HG03469 (cell line): ENCODE measurements around the gene CSMD2.

Experiments used
- ATAC-seq: cut with Tn5 transposase; IDR thresholded peaks from one replicate; pipeline ENCODE4 v1.9.1; 2021; ENCODE audit warnings: mild to moderate bottlenecking, moderate library complexity, moderate number of reproducible peaks; ENCODE audit not compliant: unreplicated experiment

CSMD2 gene

DNA sequence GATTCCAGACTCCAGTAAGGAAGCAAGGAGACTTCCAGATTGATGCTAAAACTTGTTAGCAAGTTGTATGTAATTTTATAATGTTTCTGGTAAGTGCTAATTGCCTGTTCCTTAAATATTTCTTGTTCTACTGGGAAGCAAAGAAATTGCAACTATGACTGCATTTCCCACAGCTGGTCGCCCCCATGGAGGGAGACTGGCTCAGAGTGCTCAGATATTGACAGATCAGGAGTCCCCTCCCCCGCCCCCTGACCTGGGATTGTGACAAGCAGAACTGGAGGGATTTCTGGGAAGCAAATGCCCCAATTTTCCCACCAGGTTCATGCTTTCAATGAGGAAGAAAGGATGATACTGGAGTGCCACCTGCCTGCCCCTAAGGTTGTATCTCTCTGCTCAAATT lies 383.4 kb downstream of the CSMD2 start:
- ATAC-seq: no peak

DNA sequence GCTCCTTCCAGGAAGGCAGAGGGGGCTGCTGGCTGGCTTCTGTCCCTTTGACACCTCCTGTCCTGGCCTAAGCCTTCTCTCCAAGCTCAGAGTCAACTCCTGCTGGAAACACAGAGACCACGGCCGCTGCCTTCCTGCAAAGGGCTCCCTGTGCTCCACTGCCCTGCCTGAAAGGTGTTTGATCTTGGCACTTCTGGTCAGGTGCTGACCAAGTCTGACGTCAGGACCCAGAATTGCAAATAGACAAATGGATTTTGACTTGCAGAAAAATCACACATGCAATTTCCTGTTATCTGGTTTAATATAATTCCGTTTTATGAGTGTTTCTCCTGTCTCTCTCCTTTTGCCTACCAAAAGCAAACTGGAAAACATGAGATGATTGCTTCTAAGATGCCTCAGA lies 387.7 kb downstream of the CSMD2 start:
- ATAC-seq: no peak

DNA sequence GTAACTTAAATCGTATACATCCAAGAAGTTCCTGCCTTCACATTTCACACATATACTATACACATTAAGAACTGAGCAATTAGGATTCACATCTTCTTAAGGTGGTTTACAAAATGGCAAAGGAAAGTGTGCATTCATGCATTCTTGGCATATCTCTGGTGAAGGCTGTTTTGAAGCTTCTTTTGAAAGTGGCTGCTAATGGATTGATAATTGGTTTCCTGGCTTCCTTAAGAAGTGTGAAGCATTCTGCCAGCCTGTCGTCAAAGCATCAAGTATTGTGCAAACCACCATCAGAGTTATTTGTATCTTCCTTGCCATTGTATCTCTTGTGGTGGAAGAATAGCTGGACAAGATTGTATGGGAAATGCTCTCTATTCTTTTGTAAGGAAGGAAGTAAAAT lies 396.2 kb downstream of the CSMD2 start:
- no peak for ATAC-seq

DNA sequence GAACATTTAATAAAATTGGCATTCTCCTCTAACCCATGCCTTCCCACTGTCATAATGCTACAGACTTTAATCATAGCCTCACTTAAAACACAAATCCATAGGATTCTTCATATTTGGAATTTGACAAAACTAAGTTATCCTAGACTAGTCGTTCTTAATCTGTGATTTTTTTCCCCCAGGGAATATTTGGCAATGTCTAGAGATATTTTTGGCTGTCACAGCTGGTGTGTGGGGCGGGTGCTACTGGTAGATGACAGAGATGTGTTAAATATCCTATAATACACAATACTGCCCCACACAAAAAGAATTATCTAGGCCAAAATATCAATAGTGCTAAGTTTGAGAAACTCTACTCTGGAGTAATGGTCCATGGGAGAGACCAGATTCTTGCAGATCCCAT lies 396.9 kb downstream of the CSMD2 start:
- ATAC-seq: no peak

DNA sequence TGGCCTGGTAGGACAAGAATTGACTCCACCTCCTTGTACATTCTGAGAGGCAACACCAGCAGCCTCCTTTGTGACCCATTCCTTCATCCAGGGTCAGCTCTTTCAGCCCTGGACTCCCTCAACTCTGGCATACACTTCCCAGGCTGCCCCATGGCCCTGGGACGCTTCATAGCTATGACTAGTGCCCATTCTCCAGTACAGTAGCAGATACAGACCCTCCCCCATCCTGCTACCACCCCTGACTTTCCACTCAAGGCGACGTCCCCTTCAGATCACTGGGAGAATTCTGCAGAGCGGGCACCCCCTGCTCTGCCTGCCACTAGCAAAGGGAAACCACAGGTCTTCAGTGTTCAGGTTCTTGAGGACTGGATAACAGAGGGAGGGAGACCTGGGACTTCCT lies 400.9 kb downstream of the CSMD2 start:
- no peak for ATAC-seq

DNA sequence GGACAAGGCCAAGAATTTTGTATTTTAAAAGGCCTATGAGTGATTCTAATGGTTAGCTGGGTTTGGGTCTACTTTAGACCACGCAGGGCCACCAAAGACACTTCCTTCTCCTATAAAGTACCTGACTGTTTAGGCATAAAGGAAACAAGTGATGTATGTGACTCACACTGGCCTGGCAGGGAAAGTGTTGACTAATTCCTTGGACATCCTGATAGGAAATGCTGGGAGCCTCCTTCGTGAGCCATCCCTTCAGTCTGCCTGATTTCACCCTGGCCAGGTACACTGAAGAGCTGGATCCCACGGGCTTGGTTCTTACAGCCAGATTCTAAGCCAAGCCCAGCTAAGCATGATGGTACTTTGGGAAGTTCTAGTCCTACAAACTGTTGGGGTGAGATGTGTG lies 401.6 kb downstream of the CSMD2 start:
- no peak for ATAC-seq

DNA sequence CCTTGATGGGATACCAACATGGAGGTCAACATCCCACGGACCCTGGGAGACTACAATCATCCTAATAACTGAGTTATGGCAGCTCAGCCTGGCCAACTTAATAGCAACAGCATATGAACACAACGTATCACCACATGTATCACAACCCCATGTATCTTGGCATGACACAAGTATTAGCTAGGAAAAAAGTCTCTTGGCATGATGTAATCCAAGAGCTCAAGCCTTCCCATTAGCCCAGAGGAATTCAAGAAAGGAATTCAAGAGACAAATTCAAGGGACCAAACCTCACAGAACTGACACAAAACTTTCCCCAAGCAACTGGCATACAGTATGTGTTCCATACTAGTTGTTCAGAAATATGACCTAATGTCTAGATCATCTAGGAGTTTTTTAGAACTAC lies 402.1 kb downstream of the CSMD2 start:
- ATAC-seq: no peak

DNA sequence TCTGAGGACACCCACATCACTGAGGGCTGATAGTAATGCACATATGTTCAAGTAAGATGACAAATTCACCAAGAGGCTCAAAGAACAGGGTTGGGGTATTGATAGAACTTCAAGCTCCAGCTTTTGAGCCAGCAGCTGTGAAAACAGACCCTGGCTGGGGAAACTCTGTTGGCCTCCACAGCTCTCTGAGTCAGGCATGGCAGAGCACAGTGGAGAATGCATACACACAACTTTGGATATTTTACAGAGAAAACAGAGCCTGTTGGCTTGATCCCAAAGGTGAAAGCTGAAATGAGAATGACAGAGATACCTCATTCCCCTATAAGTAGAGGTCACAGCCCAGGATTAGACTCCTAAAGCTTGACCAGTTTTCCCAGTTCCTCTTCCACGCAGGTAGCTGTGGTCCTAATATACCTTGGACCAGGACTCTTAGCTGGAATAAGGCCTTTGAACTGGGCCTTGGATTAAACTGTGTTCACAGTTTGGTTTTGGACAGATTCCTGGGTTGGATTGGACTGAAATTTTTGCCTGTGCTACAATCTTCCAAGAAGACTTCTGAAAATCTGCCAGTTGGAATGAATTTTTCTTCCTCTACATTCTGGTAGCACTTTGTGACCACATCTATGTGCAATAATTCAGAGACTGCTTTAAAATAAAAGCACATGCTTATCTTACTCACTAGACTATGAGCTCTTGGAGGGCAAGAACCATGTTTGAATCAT lies 402.8 kb downstream of the CSMD2 start:
- no peak for ATAC-seq

DNA sequence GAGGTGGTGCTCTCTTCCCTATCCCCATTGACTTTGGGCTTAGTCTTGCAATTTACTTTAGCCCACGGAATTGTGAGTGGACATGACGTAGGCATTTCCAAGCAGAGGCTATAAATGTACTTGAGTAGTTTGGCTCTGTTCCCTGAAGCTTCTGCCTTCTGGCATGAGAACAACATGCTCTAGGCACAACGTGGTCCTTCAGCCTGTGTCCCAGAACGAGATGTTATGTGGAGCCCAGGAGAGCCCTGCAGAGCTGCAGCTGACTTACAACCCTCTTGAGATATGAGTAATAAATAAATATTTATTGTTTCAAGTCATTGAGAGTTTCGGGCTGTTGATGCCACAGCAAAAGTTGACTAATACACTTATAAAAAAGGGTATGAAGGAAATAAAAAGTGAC lies 406.3 kb downstream of the CSMD2 start:
- no peak for ATAC-seq

DNA sequence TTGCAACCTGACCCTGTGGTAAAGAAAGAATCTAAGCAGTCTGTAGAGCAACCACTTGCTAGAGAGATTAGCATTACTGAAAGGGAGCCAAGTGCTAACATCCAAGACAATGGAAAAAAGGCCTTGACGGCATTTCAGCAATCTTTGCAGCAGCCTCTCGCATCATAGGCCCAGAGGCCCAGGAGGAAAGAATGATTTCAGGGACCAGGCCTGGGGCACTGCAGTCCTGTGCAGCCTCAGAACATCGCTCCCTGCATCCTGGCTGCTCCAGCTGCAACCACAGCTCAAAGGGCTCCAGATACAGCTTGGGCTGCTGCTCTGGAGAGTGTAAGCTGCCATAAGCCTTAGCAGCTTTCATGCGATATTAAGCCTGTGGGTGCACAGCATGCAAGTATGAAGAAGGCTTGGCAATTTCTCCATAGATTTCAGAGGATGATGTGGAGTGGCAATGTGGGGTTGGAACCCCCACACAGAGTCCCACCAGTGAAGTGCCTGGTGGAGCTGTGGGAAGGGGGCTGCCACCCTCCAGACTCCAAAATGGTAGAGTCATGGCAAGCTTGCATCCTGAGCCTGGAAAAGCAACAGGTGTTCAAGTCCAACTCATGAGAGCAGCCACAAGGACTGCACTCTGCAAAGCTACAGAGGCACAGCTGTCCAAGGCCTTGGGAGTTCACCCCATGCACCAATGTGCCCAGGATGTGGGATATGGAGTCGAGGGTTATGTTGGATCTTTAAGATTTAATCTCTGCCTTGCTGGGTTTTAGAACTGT lies 411.8 kb downstream of the CSMD2 start:
- ATAC-seq: no peak

DNA sequence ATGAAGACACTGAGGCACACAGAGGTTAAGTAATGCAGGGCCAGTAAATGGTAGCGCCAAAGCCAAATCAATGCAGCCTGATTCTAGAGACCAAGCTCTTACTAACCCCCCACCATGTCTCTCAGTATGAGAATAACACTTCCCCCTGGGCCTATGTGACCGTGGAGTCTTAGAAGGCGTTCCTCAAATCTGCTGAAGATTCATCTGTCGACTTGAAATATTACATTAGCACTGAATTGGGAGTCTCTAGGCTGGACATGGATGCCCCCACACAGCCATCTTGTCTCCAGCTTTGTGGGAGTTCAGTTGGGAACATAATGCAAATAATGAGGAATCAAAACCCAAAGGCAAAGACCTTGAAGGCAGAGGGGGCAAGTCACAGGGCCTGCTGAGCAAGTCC lies 419.1 kb downstream of the CSMD2 start:
- ATAC-seq: no peak

DNA sequence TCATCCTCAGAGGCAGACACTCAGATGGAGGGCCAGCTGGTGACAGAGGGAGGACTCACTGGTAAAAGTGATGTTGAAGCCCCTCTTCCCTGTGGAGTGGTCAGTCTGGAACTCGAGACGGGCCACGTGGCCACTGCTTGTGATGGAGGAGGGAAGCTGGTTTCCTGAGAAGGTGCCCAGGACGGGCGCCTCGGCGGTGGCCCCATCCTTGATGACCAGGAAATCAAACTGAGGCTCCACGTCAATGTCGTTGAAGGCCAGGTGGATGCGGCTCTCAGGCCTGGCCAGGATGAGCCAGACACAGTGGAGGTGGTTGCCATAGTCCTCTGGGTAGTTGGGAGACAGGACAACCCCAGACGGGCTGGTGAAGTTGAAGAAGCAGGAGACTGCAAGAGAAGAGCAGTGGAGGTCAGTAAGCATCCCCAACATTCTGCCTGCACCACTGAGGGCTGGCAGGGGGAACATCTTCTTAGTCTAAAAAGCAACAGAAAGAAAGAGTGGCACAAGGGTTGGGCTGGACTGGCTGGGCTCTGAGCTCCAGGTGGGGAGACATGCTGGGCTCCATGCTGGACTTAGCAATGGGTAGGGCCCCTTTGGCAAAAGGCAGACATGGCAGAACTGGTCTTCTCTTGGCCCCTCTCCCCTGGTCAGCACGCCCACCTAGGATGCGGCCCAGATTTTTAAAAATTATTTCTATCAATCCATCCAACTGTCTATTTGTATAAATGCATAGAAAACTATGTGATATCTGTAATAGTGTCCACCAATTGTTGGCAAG lies 421.6 kb downstream of the CSMD2 start:
- ATAC-seq: no peak

DNA sequence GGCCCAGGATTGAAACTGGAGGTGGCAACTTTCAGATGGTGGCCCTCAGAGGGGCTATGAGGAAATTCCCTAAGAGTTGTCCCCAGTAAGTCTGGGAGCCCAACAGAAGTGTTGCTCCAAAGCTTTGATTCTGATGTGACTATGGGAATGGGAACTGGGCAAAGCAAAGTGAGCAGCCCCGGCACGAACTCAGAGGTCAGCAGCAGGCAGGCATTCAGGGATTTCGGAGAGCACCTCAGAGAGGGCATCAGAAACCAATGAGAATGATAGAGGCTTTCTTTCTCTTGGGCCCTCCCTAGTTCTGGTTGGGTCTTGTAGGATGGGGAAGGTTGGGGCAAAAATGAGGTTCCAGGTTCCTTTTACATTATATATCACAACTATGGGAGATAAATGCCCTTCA lies 422.4 kb downstream of the CSMD2 start:
- ATAC-seq: no peak

DNA sequence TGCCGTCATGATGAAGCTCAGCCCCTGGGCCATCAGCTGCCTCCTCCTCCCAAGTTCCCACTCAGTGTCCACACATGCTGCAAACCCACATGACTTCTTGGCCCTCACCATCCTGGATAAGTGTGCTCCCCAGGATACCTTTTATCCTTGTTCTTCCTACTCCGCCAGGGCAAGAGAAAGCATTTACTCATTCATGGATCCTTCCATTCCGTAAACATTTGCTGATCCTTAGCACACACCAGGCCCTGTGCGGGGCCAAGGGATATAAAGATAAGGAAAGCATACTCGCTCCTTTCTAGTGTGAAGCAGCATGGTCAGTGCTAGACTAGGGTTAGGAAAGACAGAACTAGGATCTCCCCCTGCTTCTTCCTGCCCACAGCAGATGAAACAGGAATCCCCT lies 423.3 kb downstream of the CSMD2 start:
- ATAC-seq: no peak

DNA sequence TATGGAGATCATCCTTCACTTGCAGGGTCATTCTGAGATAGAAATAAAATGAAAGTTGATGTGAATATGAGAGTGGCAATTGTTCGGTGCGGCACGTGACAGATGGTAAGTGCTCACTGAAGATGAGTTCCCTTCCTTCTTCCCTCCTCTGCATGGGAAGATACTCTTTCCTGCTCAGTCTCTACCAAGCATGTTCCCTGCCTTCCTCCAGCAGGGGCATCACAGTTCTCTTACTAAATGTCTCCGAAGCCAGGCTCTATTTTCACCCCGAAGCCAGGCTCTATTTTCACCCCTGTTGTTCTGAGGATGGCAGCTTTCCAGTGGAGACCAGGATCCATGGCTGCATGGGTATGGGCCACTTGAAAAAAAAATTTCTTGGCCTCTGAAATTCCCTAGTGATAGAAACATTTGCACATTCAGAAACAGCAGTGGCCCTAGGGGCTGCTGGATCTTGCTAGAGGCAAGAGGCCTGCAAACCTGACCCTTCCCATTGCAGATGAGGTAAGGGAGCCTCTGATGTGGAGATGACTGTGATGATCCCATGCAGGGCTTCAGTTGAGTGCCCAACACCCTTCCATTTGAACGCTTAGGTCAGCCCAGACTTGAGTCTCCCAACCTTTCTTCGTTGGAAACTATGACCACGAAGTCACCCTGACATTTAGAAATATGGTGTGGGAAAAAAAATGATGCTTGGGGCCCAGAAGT lies 424.8 kb downstream of the CSMD2 start:
- ATAC-seq: no peak

DNA sequence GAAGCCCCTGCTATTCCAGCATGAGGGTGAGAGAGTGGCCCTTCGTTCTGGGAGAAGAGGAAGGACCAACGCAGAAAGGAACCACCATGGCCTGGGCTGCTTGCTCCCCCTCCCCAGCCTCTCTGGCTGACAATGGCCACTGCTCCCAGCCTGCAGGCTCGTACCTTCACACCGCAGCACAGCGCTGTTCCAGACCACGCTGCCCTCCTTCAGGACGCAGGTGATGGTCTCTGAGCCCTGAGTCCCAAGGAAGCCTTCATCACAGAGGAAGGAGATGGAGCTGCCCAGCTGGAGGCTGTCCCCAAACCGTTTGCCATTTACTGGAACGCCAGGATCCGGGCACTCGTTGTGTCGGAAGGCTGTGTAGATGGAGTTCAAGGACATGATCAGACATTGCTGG lies 426.1 kb downstream of the CSMD2 start:
- no peak for ATAC-seq

DNA sequence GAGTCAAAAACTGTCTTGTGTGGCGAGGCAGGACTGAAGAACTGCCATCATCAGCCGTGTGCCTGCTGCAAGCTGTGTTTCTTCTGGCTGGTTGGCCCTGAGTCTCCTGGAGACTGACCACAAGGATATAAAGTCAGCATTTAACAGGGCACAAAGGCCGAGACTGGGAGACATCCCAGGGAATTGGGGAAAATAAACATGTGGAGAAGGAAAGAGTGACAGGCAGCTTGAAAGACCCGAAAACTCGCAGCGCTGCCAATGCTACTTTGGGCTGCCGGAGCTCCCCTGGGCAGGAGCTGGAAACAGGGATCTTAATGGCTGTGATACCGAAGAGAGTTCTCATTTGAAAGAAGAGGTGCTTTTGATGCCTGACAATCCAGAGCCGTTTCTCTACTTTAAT lies 426.5 kb downstream of the CSMD2 start:
- no peak for ATAC-seq

DNA sequence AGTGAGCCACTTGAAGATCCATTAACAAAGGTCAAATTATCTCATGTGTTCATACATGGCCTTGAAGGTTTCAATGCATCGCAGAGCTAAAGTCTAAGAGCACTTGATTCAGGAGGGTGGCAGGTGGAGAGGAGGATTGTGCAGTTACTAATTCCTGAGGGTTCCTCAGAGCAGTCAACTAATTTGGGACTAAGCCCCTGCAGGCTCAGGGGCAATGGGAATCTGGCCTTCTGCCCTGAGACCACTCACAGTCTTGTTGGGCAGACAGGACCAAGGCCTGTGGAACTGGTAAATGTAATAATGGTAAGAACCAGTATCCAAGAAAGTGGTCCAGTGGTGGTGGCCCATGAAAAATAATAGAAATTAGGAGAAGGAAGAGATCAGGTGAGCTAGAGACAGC lies 428.5 kb downstream of the CSMD2 start:
- ATAC-seq: no peak

DNA sequence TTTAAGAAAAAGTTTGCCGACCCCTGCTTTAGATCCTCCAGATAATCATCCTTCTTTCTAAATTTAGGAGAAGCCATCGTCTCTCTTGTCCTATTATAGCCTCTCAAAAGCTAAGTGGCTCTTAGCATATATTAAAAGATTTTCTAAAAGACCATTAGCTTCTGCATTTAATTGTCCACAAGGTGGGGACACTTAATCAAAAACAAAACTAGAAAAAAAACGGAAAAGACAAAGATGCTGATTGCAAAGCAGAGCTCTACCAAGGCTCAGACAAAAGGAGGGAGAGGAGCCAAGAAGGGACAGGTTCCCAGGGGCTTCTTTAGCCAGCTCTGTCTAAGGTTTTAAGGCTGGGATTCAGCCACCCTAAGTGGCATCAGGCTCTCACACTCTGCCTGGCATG lies 429.4 kb downstream of the CSMD2 start:
- ATAC-seq: no peak

DNA sequence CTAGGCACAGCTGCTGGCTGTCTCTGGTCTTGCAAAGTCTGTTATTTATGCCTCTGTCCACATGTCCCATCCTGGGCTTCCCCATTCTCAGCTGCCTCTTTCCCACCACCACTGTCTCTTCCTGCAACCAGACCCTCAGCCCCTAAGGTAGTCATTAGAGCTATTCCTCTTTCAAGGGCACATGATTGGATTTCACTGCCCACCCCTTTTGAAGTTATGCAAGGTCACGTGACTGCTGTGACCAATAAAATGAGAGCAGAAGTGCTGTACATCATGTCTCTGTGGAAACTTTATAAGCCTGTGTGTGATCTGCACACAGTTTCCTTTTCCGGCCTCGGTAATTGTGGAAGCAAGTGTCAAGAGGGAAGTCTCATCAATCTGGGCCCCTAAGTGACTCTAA lies 437.7 kb downstream of the CSMD2 start:
- ATAC-seq: no peak

DNA sequence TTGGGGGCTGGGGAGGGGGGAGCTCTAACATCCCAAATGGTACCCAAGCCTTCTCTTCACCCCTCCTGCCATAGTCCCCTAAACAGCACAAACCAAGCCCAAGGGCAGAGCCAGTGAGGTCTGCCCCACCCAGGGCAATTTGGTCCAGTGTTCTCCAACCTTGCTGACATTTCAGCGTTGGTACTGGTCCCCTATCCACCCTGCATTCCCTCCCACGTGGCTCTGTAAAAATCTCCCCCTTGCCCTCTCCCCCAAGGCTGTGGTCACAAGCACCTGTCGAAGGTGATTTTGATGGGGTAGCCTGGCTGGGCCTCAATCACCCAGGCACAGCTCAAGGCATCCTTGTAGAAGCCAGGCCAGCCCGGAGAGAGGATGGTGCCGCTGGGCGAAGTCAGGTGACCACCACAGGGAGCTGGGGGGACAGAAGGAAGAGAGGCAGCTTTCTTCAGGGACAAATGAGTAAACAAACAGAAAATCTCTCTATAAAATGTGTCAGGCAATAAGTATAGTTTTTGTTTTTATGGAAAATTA lies 438.7 kb downstream of the CSMD2 start:
- no peak for ATAC-seq
